HG02981 (cell line): ENCODE data around the gene HOMER3.
"Not testable (repeated sequence)": the region's sequence is repeated elsewhere in the genome, so short reads cannot be mapped to it uniquely, and the experiment has no call there.

Source experiments
- ATAC-seq: cut with Tn5 transposase; IDR thresholded peaks from one replicate; pipeline ENCODE4 v1.9.1; 2021; ENCODE audit warnings: mild to moderate bottlenecking, moderate library complexity; ENCODE audit not compliant: unreplicated experiment

Gene HOMER3

GRCh38 chr19:18954094-18954493 lies 13.1 kb upstream of the HOMER3 start:
- no peak for ATAC-seq

GRCh38 chr19:18952364-18953003 lies 11.5 kb upstream of the HOMER3 start:
- not testable (repeated sequence) for ATAC-seq

GRCh38 chr19:18951721-18952281 lies 10.8 kb upstream of the HOMER3 start:
- no peak for ATAC-seq

- ATAC-seq: no peak
Measured at GRCh38 chr19:18949858-18950257, 8.8 kb upstream of the HOMER3 start.

GRCh38 chr19:18948976-18949356 lies 7.9 kb upstream of the HOMER3 start:
- ATAC-seq: no peak

- no peak for ATAC-seq
Measured at GRCh38 chr19:18948075-18948975, 7.3 kb upstream of the HOMER3 start.

- ATAC-seq: no peak
Measured at GRCh38 chr19:18946918-18947317, 5.9 kb upstream of the HOMER3 start.

GRCh38 chr19:18946335-18946734 lies 5.3 kb upstream of the HOMER3 start:
- ATAC-seq: no peak

GRCh38 chr19:18945297-18945696 lies 4.3 kb upstream of the HOMER3 start:
- ATAC-seq: no peak

GRCh38 chr19:18943465-18943864 lies 2.4 kb upstream of the HOMER3 start:
- ATAC-seq: no peak

GRCh38 chr19:18942692-18943091 lies 1.7 kb upstream of the HOMER3 start:
- ATAC-seq: no peak

- ATAC-seq: no peak
Measured at GRCh38 chr19:18941628-18942354, 774 bp upstream of the HOMER3 start.

GRCh38 chr19:18939922-18940768 lies 872 bp downstream of the HOMER3 start:
- no peak for ATAC-seq

GRCh38 chr19:18939163-18939562 lies 1.9 kb downstream of the HOMER3 start:
- no peak for ATAC-seq

GRCh38 chr19:18933297-18933696 lies 7.7 kb downstream of the HOMER3 start:
- no peak for ATAC-seq

GRCh38 chr19:18932216-18932841 lies 8.7 kb downstream of the HOMER3 start:
- ATAC-seq: no peak

- no peak for ATAC-seq
Measured at GRCh38 chr19:18931316-18932162, 9.5 kb downstream of the HOMER3 start.

GRCh38 chr19:18929311-18929710 lies 11.7 kb downstream of the HOMER3 start:
- no peak for ATAC-seq
